Prostate gland (tissue), 2 donors: ENCODE data around the gene PRICKLE3.

Experiments used
- CTCF ChIP-seq, 4 experiments: fragments of 200-600 bp in 2 of 4; fragments of 450-650 bp in 2 of 4; sonication (generic) in 2 of 4; IDR thresholded peaks; 1 replicate in 3 of 4; 2 replicates in 1 of 4; pipeline ENCODE4 v1.5.1; 2016 to 2019; ENCODE audit warnings: antibody characterized with exemption in 4 of 4, mild to moderate bottlenecking in 2 of 4, moderate library complexity in 2 of 4
- POLR2A ChIP-seq: fragments of 450-650 bp; IDR thresholded peaks from one replicate; pipeline ENCODE4 v1.6.1; 2016; ENCODE audit warnings: antibody characterized with exemption, mild to moderate bottlenecking
- POLR2AphosphoS5 ChIP-seq: sonication (generic); formaldehyde crosslinking; IDR thresholded peaks from one replicate; pipeline ENCODE4 v1.6.1; 2017; ENCODE audit warnings: antibody characterized with exemption

DNA sequence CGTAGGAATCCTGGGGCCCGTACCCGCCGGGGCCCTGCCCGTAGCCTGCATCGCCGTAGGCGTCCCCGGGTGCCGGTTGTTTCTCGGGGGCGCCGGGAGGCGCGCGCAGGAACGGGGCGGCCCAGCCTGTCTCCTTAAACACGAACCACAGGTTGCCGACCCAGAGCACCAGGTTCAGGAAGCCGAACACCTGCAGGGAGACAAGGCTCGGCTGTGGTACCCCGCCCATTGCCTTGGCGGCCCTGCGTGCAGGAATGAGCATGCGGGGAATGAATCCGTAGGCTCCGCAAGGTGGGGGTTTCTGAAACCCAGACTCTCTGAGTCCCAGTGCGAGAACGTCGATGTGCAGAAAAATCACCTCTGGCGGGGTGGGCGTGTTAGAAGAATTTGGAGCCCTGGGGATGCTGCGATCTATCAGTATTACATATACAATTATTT lies 5.4 kb upstream of the PRICKLE3 start:
- TF ChIP-seq CTCF (IDR thresholded peaks at IDR 0.05) (peak in 1 of 4 experiments; percentile 0), POLR2AphosphoS5 (no peak), POLR2A (no peak)
